Keratinocyte (primary cell): Measurements from ENCODE around the gene CENPP. TPM values are rescaled to one million over a fixed set of nuclear protein-coding genes. Genes with fewer than 3 reads are reported as not detected.

ENCODE experiments used
- DNase-seq: peaks from one replicate; pipeline ENCODE4 v3.0.0-alpha.2; 2011; ENCODE audit warnings: low read depth, missing footprints, low spot score
- FAIRE-seq: peaks from 2 replicates; lab custom pipeline; 2011; peaks lifted over from hg19 to GRCh38; lab: Jason Lieb, UNC
- H2AFZ ChIP-seq: 2 replicates; pipeline ENCODE4 v1.6.0; 2012; ENCODE audit warnings: low read length, control low read depth, inconsistent platforms; ENCODE audit not compliant: control insufficient read depth
- H3K27ac ChIP-seq: 2 replicates; pipeline ENCODE4 v1.5.1; 2011; ENCODE audit warnings: low read length; ENCODE audit not compliant: control insufficient read depth, insufficient read depth
- H3K27me3 ChIP-seq: 3 replicates; pipeline ENCODE4 v1.6.0; 2011; ENCODE audit warnings: low read length; ENCODE audit not compliant: control insufficient read depth, insufficient read depth; ENCODE audit errors: extremely low read depth
- H3K36me3 ChIP-seq, 2 experiments: 2 replicates in 1 of 2; 3 replicates in 1 of 2; pipeline ENCODE4 v1.5.1; 2011; ENCODE audit warnings: low read length in 2 of 2, mild to moderate bottlenecking in 1 of 2; ENCODE audit not compliant: control insufficient read depth in 2 of 2, insufficient read depth in 2 of 2; ENCODE audit errors: extremely low read depth in 1 of 2
- H3K4me1 ChIP-seq: 3 replicates; pipeline ENCODE4 v1.5.1; 2011; ENCODE audit warnings: low read length; ENCODE audit not compliant: control insufficient read depth, insufficient read depth; ENCODE audit errors: extremely low read depth
- H3K4me2 ChIP-seq: 3 replicates; pipeline ENCODE4 v1.6.0; 2011; ENCODE audit warnings: low read depth, low read length; ENCODE audit not compliant: control insufficient read depth, insufficient read depth; ENCODE audit errors: extremely low read depth
- H3K4me3 ChIP-seq, 3 experiments: fragments of 200-600 bp in 1 of 3; sonication (generic) in 1 of 3; 2 replicates in 2 of 3; 3 replicates in 1 of 3; pipeline ENCODE4 v1.5.1; 2011 to 2016; ENCODE audit warnings: low read length in 3 of 3, mild to moderate bottlenecking in 3 of 3, control low read depth in 2 of 3, inconsistent platforms in 1 of 3, low read depth in 1 of 3, mixed read lengths in 1 of 3, mixed run types in 1 of 3, moderate library complexity in 1 of 3; ENCODE audit not compliant: control insufficient read depth in 2 of 3, insufficient read depth in 2 of 3; ENCODE audit errors: extremely low read depth in 1 of 3
- H3K79me2 ChIP-seq: 2 replicates; pipeline ENCODE4 v1.6.0; 2012; ENCODE audit warnings: low read length; ENCODE audit not compliant: control insufficient read depth, insufficient read depth
- H3K9ac ChIP-seq: 3 replicates; pipeline ENCODE4 v1.6.0; 2011; ENCODE audit warnings: low read length; ENCODE audit not compliant: control insufficient read depth, insufficient read depth; ENCODE audit errors: extremely low read depth
- H3K9me1 ChIP-seq: 3 replicates; pipeline ENCODE4 v1.6.0; 2011; ENCODE audit warnings: low read length; ENCODE audit not compliant: control insufficient read depth, insufficient read depth; ENCODE audit errors: extremely low read depth
- H3K9me3 ChIP-seq: 2 replicates; pipeline ENCODE4 v1.5.1; 2012; ENCODE audit warnings: low read depth, low read length; ENCODE audit not compliant: control insufficient read depth
- H4K20me1 ChIP-seq: 3 replicates; pipeline ENCODE4 v1.6.0; 2011; ENCODE audit warnings: low read length; ENCODE audit not compliant: control insufficient read depth, insufficient read depth; ENCODE audit errors: extremely low read depth
- EZH2 ChIP-seq: IDR thresholded peaks from one replicate; pipeline ENCODE4 v1.6.1; 2012; ENCODE audit warnings: inconsistent platforms, mild to moderate bottlenecking, low read length, moderate library complexity
- dilution Hi-C: fragments of 300-500 bp; cut with MboI; formaldehyde crosslinking; loops from one replicate; pipeline ENCODE4 v1.7.0; 2020; ENCODE audit warnings: low sequenced_read_pairs; ENCODE audit not compliant: extremely low pct_ligation_motif_present
- polyA plus RNA-seq, 5 experiments: library from polyadenylated mRNA; depleted of rRNA in 3 of 5; stranded (reverse) in 3 of 5; stranded (forward) in 1 of 5; unstranded in 1 of 5; fragments of >200 nt; gene quantifications; 1 replicate in 1 of 5; 2 replicates in 3 of 5; 3 replicates in 1 of 5; pipeline versions ENCODE4 v1.2.1 to v1.2.3, GENCODE V29; 2011 to 2012; ENCODE audit warnings: missing spikeins in 2 of 5, low read depth in 1 of 5, low replicate concordance in 1 of 5
- TF ChIP-seq, protein P1 (sequence below), 3 experiments: IDR thresholded peaks in 1 of 3; conservative IDR thresholded peaks in 1 of 3; optimal IDR thresholded peaks in 1 of 3; 2 replicates in 2 of 3; 3 replicates in 1 of 3; pipeline versions ENCODE3 to v1.5.1; 2011; ENCODE audit warnings: low read length in 3 of 3, mild to moderate bottlenecking in 3 of 3, moderate library complexity in 2 of 3, control low read depth in 1 of 3, inconsistent platforms in 1 of 3; ENCODE audit not compliant: insufficient read depth in 2 of 3; ENCODE audit errors: extremely low read depth in 1 of 3

Gene CENPP
- polyA plus RNA-seq, 1 donor (not counting 4 experiments of a cell fraction or from before 2014, with no cell fraction given) = 6.7 TPM

- no peaks in the 10 kb centered on the region for H3K36me3 ChIP-seq
- FAIRE-seq (no peak), DNase-seq (no peak)
- H3K9ac ChIP-seq = no peak overlapping the region
- no peak overlapping the region for H3K27ac ChIP-seq
- H4K20me1 ChIP-seq = no peaks in the 10 kb centered on the region
- H3K27me3 ChIP-seq = no peaks in the 10 kb centered on the region
- H3K79me2 ChIP-seq = no peaks in the 10 kb centered on the region
- H3K4me2 ChIP-seq = no peak overlapping the region
- no peak overlapping the region for H2AFZ ChIP-seq
- no peak overlapping the region for H3K4me3 ChIP-seq
- dilution Hi-C loops = no loop called here
- TF ChIP-seq, protein P1, sequence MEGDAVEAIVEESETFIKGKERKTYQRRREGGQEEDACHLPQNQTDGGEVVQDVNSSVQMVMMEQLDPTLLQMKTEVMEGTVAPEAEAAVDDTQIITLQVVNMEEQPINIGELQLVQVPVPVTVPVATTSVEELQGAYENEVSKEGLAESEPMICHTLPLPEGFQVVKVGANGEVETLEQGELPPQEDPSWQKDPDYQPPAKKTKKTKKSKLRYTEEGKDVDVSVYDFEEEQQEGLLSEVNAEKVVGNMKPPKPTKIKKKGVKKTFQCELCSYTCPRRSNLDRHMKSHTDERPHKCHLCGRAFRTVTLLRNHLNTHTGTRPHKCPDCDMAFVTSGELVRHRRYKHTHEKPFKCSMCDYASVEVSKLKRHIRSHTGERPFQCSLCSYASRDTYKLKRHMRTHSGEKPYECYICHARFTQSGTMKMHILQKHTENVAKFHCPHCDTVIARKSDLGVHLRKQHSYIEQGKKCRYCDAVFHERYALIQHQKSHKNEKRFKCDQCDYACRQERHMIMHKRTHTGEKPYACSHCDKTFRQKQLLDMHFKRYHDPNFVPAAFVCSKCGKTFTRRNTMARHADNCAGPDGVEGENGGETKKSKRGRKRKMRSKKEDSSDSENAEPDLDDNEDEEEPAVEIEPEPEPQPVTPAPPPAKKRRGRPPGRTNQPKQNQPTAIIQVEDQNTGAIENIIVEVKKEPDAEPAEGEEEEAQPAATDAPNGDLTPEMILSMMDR (optimal IDR thresholded peaks at IDR 0.05 in 1 of 3, IDR thresholded peaks at IDR 0.05 in 1 of 3, conservative IDR thresholded peaks at IDR 0.05 in 1 of 3; ENCODE audit: extremely low read depth in 1 of 3, insufficient read depth in 2 of 3, low read length in 3 of 3) = peak; percentile 34 to 53 (median 52)
- no peak for TF ChIP-seq EZH2
- H3K9me3 ChIP-seq = no peaks in the 10 kb centered on the region
- H3K4me1 ChIP-seq = no peaks in the 10 kb centered on the region
- H3K9me1 ChIP-seq = no peaks in the 10 kb centered on the region
Measured at GRCh38 chr9:92455217-92455616, 129.5 kb downstream of the CENPP start.

- dilution Hi-C loops = no loop called here
- TF ChIP-seq EZH2 = no peak
- TF ChIP-seq, protein P1 (optimal IDR thresholded peaks at IDR 0.05 in 1 of 3, IDR thresholded peaks at IDR 0.05 in 1 of 3, conservative IDR thresholded peaks at IDR 0.05 in 1 of 3; ENCODE audit: extremely low read depth in 1 of 3, insufficient read depth in 2 of 3, low read length in 3 of 3) = no peak
- no peak for FAIRE-seq
Measured at GRCh38 chr9:92457576-92457975, 131.8 kb downstream of the CENPP start.

More at GRCh38 chr9:92457576-92457975, 131.8 kb downstream of the CENPP start:
- no peaks in the 10 kb centered on the region for H3K36me3 ChIP-seq
- no peak overlapping the region for H3K4me2 ChIP-seq
- no peak overlapping the region for H2AFZ ChIP-seq
- no peaks in the 10 kb centered on the region for H3K27me3 ChIP-seq
- no peak overlapping the region for H3K4me3 ChIP-seq
- DNase-seq = no peak
- H3K79me2 ChIP-seq = no peaks in the 10 kb centered on the region
- H3K27ac ChIP-seq = no peak overlapping the region
- H3K9ac ChIP-seq = no peak overlapping the region
- H3K4me1 ChIP-seq = no peaks in the 10 kb centered on the region
- no peaks in the 10 kb centered on the region for H4K20me1 ChIP-seq
- H3K9me3 ChIP-seq = no peaks in the 10 kb centered on the region
- no peaks in the 10 kb centered on the region for H3K9me1 ChIP-seq
